Measurements from ENCODE around the gene PRAMEF12.

DNA sequence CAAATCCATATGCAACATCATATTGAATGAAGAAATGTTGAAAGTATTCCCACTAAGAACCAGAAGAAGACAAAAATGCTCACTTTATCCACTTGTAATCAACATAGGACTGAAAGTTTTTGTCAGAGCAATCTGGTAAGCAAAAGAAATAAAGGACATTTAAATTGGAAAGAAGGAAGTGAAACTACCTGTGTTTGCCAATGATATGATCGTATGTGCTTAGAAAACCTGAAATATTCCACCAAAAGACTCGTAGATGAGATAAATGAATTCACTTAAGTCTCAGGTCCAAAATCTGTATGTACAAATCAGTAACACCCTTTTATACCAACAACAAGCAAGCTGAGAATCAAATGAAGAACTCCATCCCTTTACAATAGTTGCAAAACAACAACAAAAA lies 26.2 kb downstream of the PRAMEF12 start:
- TF ChIP-seq CREM (IDR thresholded peaks at IDR 0.05; ENCODE audit: low read depth) (no peak), CHD4 (IDR thresholded peaks at IDR 0.05) (no peak), BHLHE40 (IDR thresholded peaks at IDR 0.05; ENCODE audit: borderline replicate concordance in 1 of 2, low read depth in 2 of 2, low read length in 1 of 2) (no peak), CTCF (IDR thresholded peaks at IDR 0.05 in 2 of 3, conservative IDR thresholded peaks at IDR 0.05 in 1 of 3; ENCODE audit: control insufficient read depth in 2 of 3, extremely low read depth in 1 of 3, insufficient read depth in 1 of 3, low read depth in 3 of 3, low read length in 3 of 3) (no peak), YY1 (IDR thresholded peaks at IDR 0.05; ENCODE audit: low read depth, low read length) (no peak), MYC (IDR thresholded peaks at IDR 0.05; ENCODE audit: insufficient read depth, insufficient read length, insufficient replicate concordance, low read length, severe bottlenecking) (no peak)

Data from GM12878 (cell line).